H1 (cell line): ENCODE results near the gene ZMYM3. TPM values are rescaled to one million over a fixed set of nuclear protein-coding genes. Genes with fewer than 3 reads are reported as not detected.

Experiments used
- CTCF ChIA-PET: fragments of 300-600 bp; sonication (Branson Sonifier 250); formaldehyde crosslinking; loops from one replicate; lab custom pipeline; 2021; ENCODE audit not compliant: partially characterized antibody; lab: Charles Lee
- POLR2A ChIA-PET: fragments of 300-600 bp; sonication (Branson Sonifier 250); formaldehyde crosslinking; loops from one replicate; lab custom pipeline; 2021; ENCODE audit warnings: inconsistent platforms; ENCODE audit not compliant: partially characterized antibody; lab: Charles Lee
- DNase-seq, 2 experiments: peaks; one replicate each; pipeline versions ENCODE4 v3.0.0 to v3.0.0-alpha.2; 2010 to 2022; ENCODE audit warnings: low spot score in 2 of 2, low read depth in 1 of 2, mixed read lengths in 1 of 2
- FAIRE-seq: peaks from 2 replicates; lab custom pipeline; 2011; peaks lifted over from hg19 to GRCh38; lab: Jason Lieb, UNC
- H2AFZ ChIP-seq: 2 replicates; pipeline ENCODE4 v1.8.1; 2012; ENCODE audit warnings: low read length, inconsistent platforms
- H2AK5ac ChIP-seq: 2 replicates; pipeline ENCODE4 v1.6.1; 2013; ENCODE audit warnings: low read depth, low read length
- H2BK120ac ChIP-seq: replicated peaks from 2 replicates; pipeline ENCODE3; 2013; ENCODE audit warnings: low read depth, low read length, inconsistent platforms
- H2BK12ac ChIP-seq: 2 replicates; pipeline ENCODE4 v1.6.1; 2013; ENCODE audit warnings: low read depth, low read length
- H2BK15ac ChIP-seq: 2 replicates; pipeline ENCODE4 v1.6.1; 2013; ENCODE audit warnings: low read length
- H2BK20ac ChIP-seq: 2 replicates; pipeline ENCODE4 v1.6.1; 2013; ENCODE audit warnings: low read length
- H2BK5ac ChIP-seq: 2 replicates; pipeline ENCODE4 v1.6.1; 2013; ENCODE audit warnings: low read depth, low read length
- H3K14ac ChIP-seq: 2 replicates; pipeline ENCODE4 v1.6.1; 2013; ENCODE audit warnings: inconsistent platforms; ENCODE audit not compliant: insufficient read length
- H3K18ac ChIP-seq: 2 replicates; pipeline ENCODE4 v1.6.1; 2013; ENCODE audit warnings: low read length; ENCODE audit errors: extremely low read depth
- H3K23ac ChIP-seq: 2 replicates; pipeline ENCODE4 v1.6.1; 2013; ENCODE audit warnings: inconsistent platforms; ENCODE audit not compliant: insufficient read length
- H3K23me2 ChIP-seq: 2 replicates; pipeline ENCODE4 v1.6.1; 2013; ENCODE audit warnings: low read depth, low read length
- H3K27ac ChIP-seq: 2 replicates; pipeline ENCODE4 v1.6.1; 2011; ENCODE audit warnings: low read depth, low read length, inconsistent platforms
- H3K27me3 ChIP-seq, 4 experiments: replicated peaks in 1 of 4; 1 replicate in 1 of 4; 2 replicates in 3 of 4; pipeline versions ENCODE4 v1.6.1 to v1.8.1; 2011 to 2013; ENCODE audit warnings: low read length in 3 of 4, mild to moderate bottlenecking in 3 of 4, inconsistent platforms in 2 of 4, mixed read lengths in 2 of 4, moderate library complexity in 1 of 4; ENCODE audit not compliant: control insufficient read depth in 3 of 4, insufficient read depth in 3 of 4; ENCODE audit errors: extremely low read depth in 1 of 4
- H3K36me3 ChIP-seq, 4 experiments: 2 replicates each; pipeline versions ENCODE4 v1.6.1 to v1.8.1; 2011 to 2013; ENCODE audit warnings: mild to moderate bottlenecking in 4 of 4, low read length in 3 of 4, moderate library complexity in 2 of 4, control low read depth in 1 of 4, inconsistent platforms in 1 of 4; ENCODE audit not compliant: insufficient read depth in 4 of 4, control insufficient read depth in 2 of 4
- H3K4ac ChIP-seq: replicated peaks from 2 replicates; pipeline ENCODE3; 2013; ENCODE audit warnings: low read length, low read depth, mixed read lengths, inconsistent platforms; ENCODE audit not compliant: insufficient read length
- H3K4me1 ChIP-seq, 4 experiments: replicated peaks in 1 of 4; 1 replicate in 1 of 4; 2 replicates in 3 of 4; pipeline versions ENCODE4 v1.6.1 to v1.8.1; 2011 to 2013; ENCODE audit warnings: low read length in 3 of 4, inconsistent platforms in 2 of 4, mixed read lengths in 1 of 4; ENCODE audit not compliant: insufficient read depth in 4 of 4, control insufficient read depth in 3 of 4
- H3K4me2 ChIP-seq, 2 experiments: 2 replicates each; pipeline versions ENCODE4 v1.6.1 to v1.8.1; 2011 to 2013; ENCODE audit warnings: low read depth in 2 of 2, low read length in 2 of 2, control low read depth in 1 of 2, inconsistent platforms in 1 of 2, mild to moderate bottlenecking in 1 of 2; ENCODE audit not compliant: insufficient read depth in 1 of 2
- H3K4me3 ChIP-seq, 4 experiments: fragments of 200-600, 300-600 bp in 1 of 4; sonication (generic), shearing (Covaris generic), sonication (Bioruptor Twin) in 1 of 4; 2 replicates each; pipeline versions ENCODE4 v1.5.1 to v1.8.1; 2011 to 2016; ENCODE audit warnings: low read length in 4 of 4, low read depth in 3 of 4, control low read depth in 2 of 4, inconsistent platforms in 2 of 4, mild to moderate bottlenecking in 2 of 4, mixed read lengths in 1 of 4, moderate library complexity in 1 of 4; ENCODE audit not compliant: insufficient read depth in 2 of 4; ENCODE audit errors: extremely low read depth in 1 of 4
- H3K56ac ChIP-seq: replicated peaks from 2 replicates; pipeline ENCODE3; 2013; ENCODE audit warnings: low read depth, mild to moderate bottlenecking, mixed read lengths, low read length, inconsistent platforms; ENCODE audit not compliant: insufficient read length
- H3K79me1 ChIP-seq: 2 replicates; pipeline ENCODE4 v1.6.1; 2013; ENCODE audit warnings: low read depth, low read length, control low read depth
- H3K79me2 ChIP-seq, 2 experiments: 2 replicates each; pipeline versions ENCODE4 v1.6.1 to v1.8.1; 2012 to 2013; ENCODE audit warnings: low read length in 2 of 2, mild to moderate bottlenecking in 2 of 2, inconsistent platforms in 1 of 2; ENCODE audit not compliant: insufficient read depth in 2 of 2, control insufficient read depth in 1 of 2
- H3K9ac ChIP-seq, 4 experiments: replicated peaks in 1 of 4; 1 replicate in 1 of 4; 2 replicates in 3 of 4; pipeline versions ENCODE4 v1.6.1 to v1.8.1; 2011 to 2013; ENCODE audit warnings: low read depth in 3 of 4, low read length in 3 of 4, control low read depth in 2 of 4, mild to moderate bottlenecking in 2 of 4, moderate library complexity in 2 of 4, inconsistent platforms in 1 of 4; ENCODE audit errors: extremely low read depth in 1 of 4
- H3K9me3 ChIP-seq, 2 experiments: 2 replicates each; pipeline versions ENCODE4 v1.6.1 to v1.8.1; 2012 to 2013; ENCODE audit warnings: mild to moderate bottlenecking in 2 of 2, moderate library complexity in 2 of 2, control low read depth in 1 of 2, inconsistent platforms in 1 of 2, low read depth in 1 of 2, low read length in 1 of 2, mixed read lengths in 1 of 2; ENCODE audit not compliant: insufficient read depth in 2 of 2
- H4K20me1 ChIP-seq, 2 experiments: replicated peaks in 1 of 2; 2 replicates each; pipeline versions ENCODE3 to v1.8.1; 2011 to 2013; ENCODE audit warnings: inconsistent platforms in 2 of 2, low read length in 2 of 2, mild to moderate bottlenecking in 1 of 2; ENCODE audit not compliant: insufficient read depth in 2 of 2, control insufficient read depth in 1 of 2
- H4K5ac ChIP-seq: 2 replicates; pipeline ENCODE4 v1.6.1; 2013; ENCODE audit warnings: low read length, low read depth, mixed read lengths, inconsistent platforms; ENCODE audit not compliant: insufficient read length
- H4K8ac ChIP-seq: 2 replicates; pipeline ENCODE4 v1.8.0; 2013; ENCODE audit warnings: mild to moderate bottlenecking, moderate library complexity, low read length, inconsistent platforms; ENCODE audit not compliant: insufficient read depth; ENCODE audit errors: extremely low read depth
- H4K91ac ChIP-seq: replicated peaks from 2 replicates; pipeline ENCODE3; 2013; ENCODE audit warnings: low read length, mixed read lengths, inconsistent platforms; ENCODE audit not compliant: insufficient read length
- ATF2 ChIP-seq: IDR thresholded peaks from 2 replicates; pipeline ENCODE4 v1.6.1; 2012; ENCODE audit warnings: low read length, inconsistent platforms
- BCL11A ChIP-seq, 2 experiments: IDR thresholded peaks; one replicate each; pipeline ENCODE4 v1.6.1; 2011; ENCODE audit warnings: low read depth in 2 of 2, low read length in 2 of 2, mild to moderate bottlenecking in 2 of 2
- WGBS, 2 experiments: shearing (Covaris generic) in 1 of 2; methylation state at CpG; one replicate each; pipeline versions ENCODE4 v1.1.6 to v1.1.7; 2013 to 2015; ENCODE audit warnings: low lambda C conversion rate in 2 of 2, mixed read lengths in 2 of 2, inconsistent platforms in 1 of 2, low coverage in 1 of 2, missing lambda C conversion rate in 1 of 2; ENCODE audit not compliant: insufficient replicate concordance in 2 of 2, insufficient coverage in 1 of 2, insufficient read length in 1 of 2; ENCODE audit errors: extremely low coverage in 1 of 2, missing lambda C conversion rate in 1 of 2; 5-methylcytosine and 5-hydroxymethylcytosine counted together
- polyA plus RNA-seq, 7 experiments: library from polyadenylated mRNA; depleted of rRNA in 3 of 7; stranded (reverse) in 5 of 7; unstranded in 2 of 7; fragments of >200 nt in 5 of 7; fragments of 200-250 nt in 2 of 7; gene quantifications; 1 replicate in 5 of 7; 2 replicates in 1 of 7; 4 replicates in 1 of 7; pipeline versions ENCODE4 v1.2.1 to v1.2.3, GENCODE V29; 2011 to 2013; ENCODE audit warnings: missing spikeins in 2 of 7, mixed read lengths in 2 of 7
- total RNA-seq: library from RNA; stranded (reverse); fragmentation: NEBNext Ultra II Directional; extraction: Animal tissue kit (Norgen Biotek cat#: 25700); gene quantifications from 2 replicates; pipeline ENCODE4 v1.2.1, GENCODE V29; 2021

Gene ZMYM3
- total and polyA plus RNA-seq, 2 of the 8 experiments (the other 6 are each of a cell fraction or from before 2014, with no cell fraction given) = 56.7 to 82.0 TPM

GRCh38 chrX:71212536-71212935 is 41.4 kb downstream of the ZMYM3 start:
- WGBS, 2 experiments = 70% methylated on average over 5 of the region's 5 CpGs; no CpG with 5 or more reads in 1 of the 2 experiments
- H2BK5ac ChIP-seq = no peak overlapping the region
- no peaks in the 10 kb centered on the region for H3K9me3 ChIP-seq
- H2BK15ac ChIP-seq = no peak overlapping the region
- H2AFZ ChIP-seq = no peak overlapping the region
- ChIA-PET POLR2A (interaction anchor here (1.0 to 1.6 kb wide), 3 partner anchors 11 to 155 kb away, joined by 3 to 5 read pairs (median 4); partner anchors contain the start of gene GJB1), CTCF (no interaction called here)
- no peak overlapping the region for H3K4me2 ChIP-seq
- H3K27me3 ChIP-seq = no peaks in the 10 kb centered on the region
- H3K4me1 ChIP-seq = peaks cover 0 to 3% (median 0%) of the 10 kb centered on the region in 4 experiments; a peak in 3 of 7 replicates
- no peaks in the 10 kb centered on the region for H4K20me1 ChIP-seq
- no peak overlapping the region for H3K56ac ChIP-seq
- no peak overlapping the region for H3K18ac ChIP-seq
- no peak overlapping the region for H2AK5ac ChIP-seq
- H3K4me3 ChIP-seq = no peak overlapping the region
- H3K36me3 ChIP-seq = no peaks in the 10 kb centered on the region
- H3K79me1 ChIP-seq = no peaks in the 10 kb centered on the region
- no peaks in the 10 kb centered on the region for H3K23me2 ChIP-seq
- FAIRE-seq (no peak), DNase-seq (no peak)
- H4K91ac ChIP-seq = no peak overlapping the region
- H3K23ac ChIP-seq = no peak overlapping the region
- no peak overlapping the region for H4K5ac ChIP-seq
- H3K4ac ChIP-seq = no peak overlapping the region
- H4K8ac ChIP-seq = no peak overlapping the region
- no peak overlapping the region for H3K14ac ChIP-seq
- no peak overlapping the region for H3K9ac ChIP-seq
- H2BK12ac ChIP-seq = no peak overlapping the region
- H2BK20ac ChIP-seq = no peak overlapping the region
- no peak overlapping the region for H3K27ac ChIP-seq
- no peak overlapping the region for H2BK120ac ChIP-seq
- no peak for TF ChIP-seq BCL11A (IDR thresholded peaks at IDR 0.05; ENCODE audit: low read depth in 2 of 2, low read length in 2 of 2)
- no peak for TF ChIP-seq ATF2
- H3K79me2 ChIP-seq = no peaks in the 10 kb centered on the region
